WTC11 (cell line): ENCODE results near the gene CLCN6.

ENCODE experiments used
- GTF2I ChIP-seq: fragments of 250-450 bp; sonication (Bioruptor Pico); conservative IDR thresholded peaks from 2 replicates; pipeline ENCODE4 v1.4.0; 2021; ENCODE audit warnings: mild to moderate bottlenecking
- JUN ChIP-seq: sonication (generic); formaldehyde crosslinking; IDR thresholded peaks from 2 replicates; pipeline ENCODE4 v1.8.0; 2023; ENCODE audit warnings: mild to moderate bottlenecking, missing genetic modification reagents
- SMAD4 ChIP-seq: sonication (generic); formaldehyde crosslinking; IDR thresholded peaks from 2 replicates; pipeline ENCODE4 v1.8.0; 2022; ENCODE audit warnings: mild to moderate bottlenecking, missing genetic modification reagents
- ZNF423 ChIP-seq: fragments of 250-450 bp; sonication (Bioruptor Pico); IDR thresholded peaks from 2 replicates; pipeline ENCODE4 v2.1.2; 2022; ENCODE audit warnings: mild to moderate bottlenecking, moderate library complexity
- ZNF671 ChIP-seq: fragments of 250-450 bp; sonication (Bioruptor Pico); IDR thresholded peaks from 2 replicates; pipeline ENCODE4 v1.8.0; 2021; ENCODE audit warnings: mild to moderate bottlenecking
- TF ChIP-seq, protein P1 (sequence below): fragments of 200-600 bp; IDR thresholded peaks from 2 replicates; pipeline ENCODE4 v1.8.0; 2022; ENCODE audit warnings: antibody characterized with exemption
- TF ChIP-seq, protein P2 (sequence below): sonication (generic); formaldehyde crosslinking; IDR thresholded peaks from 2 replicates; pipeline ENCODE4 v1.8.0; 2022; ENCODE audit warnings: mild to moderate bottlenecking, missing genetic modification reagents
- TF ChIP-seq, protein P3 (sequence below): sonication (generic); formaldehyde crosslinking; IDR thresholded peaks from 2 replicates; pipeline ENCODE4 v1.8.0; 2022; ENCODE audit warnings: missing genetic modification reagents
- TF ChIP-seq, protein P4 (sequence below): sonication (generic); formaldehyde crosslinking; IDR thresholded peaks from 2 replicates; pipeline ENCODE4 v1.8.0; 2023; ENCODE audit warnings: missing genetic modification reagents

DNA sequence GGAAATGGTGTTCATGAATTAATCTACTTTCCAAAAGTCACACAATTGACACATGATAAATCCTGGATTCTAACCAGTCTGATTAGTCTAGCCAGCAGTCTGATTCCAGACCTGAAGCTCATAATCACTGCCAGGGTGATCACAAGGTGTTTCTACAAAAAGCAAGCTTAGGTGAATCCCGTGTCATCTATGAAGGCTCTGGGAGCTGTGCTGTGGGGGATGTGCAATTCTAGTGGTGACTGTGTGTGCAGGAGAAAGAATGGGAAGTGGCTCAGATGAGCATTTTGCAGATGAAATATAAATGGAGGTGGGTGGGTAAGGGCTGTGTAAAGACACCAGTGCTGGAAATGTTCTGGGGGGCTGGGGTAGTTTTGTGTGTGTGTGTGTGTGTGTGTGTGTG, 54.6 kb downstream of the CLCN6 start:
- TF ChIP-seq, protein P1, sequence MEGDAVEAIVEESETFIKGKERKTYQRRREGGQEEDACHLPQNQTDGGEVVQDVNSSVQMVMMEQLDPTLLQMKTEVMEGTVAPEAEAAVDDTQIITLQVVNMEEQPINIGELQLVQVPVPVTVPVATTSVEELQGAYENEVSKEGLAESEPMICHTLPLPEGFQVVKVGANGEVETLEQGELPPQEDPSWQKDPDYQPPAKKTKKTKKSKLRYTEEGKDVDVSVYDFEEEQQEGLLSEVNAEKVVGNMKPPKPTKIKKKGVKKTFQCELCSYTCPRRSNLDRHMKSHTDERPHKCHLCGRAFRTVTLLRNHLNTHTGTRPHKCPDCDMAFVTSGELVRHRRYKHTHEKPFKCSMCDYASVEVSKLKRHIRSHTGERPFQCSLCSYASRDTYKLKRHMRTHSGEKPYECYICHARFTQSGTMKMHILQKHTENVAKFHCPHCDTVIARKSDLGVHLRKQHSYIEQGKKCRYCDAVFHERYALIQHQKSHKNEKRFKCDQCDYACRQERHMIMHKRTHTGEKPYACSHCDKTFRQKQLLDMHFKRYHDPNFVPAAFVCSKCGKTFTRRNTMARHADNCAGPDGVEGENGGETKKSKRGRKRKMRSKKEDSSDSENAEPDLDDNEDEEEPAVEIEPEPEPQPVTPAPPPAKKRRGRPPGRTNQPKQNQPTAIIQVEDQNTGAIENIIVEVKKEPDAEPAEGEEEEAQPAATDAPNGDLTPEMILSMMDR, result no peak
- TF ChIP-seq SMAD4 (CRISPR knock-in tag) (no peak), ZNF423 (CRISPR knock-in tag) (no peak), GTF2I (CRISPR knock-in tag) (no peak), ZNF671 (CRISPR knock-in tag) (no peak), JUN (no peak)
- TF ChIP-seq, protein P2, sequence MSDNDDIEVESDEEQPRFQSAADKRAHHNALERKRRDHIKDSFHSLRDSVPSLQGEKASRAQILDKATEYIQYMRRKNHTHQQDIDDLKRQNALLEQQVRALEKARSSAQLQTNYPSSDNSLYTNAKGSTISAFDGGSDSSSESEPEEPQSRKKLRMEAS (CRISPR knock-in tag), result no peak
- TF ChIP-seq, protein P3, sequence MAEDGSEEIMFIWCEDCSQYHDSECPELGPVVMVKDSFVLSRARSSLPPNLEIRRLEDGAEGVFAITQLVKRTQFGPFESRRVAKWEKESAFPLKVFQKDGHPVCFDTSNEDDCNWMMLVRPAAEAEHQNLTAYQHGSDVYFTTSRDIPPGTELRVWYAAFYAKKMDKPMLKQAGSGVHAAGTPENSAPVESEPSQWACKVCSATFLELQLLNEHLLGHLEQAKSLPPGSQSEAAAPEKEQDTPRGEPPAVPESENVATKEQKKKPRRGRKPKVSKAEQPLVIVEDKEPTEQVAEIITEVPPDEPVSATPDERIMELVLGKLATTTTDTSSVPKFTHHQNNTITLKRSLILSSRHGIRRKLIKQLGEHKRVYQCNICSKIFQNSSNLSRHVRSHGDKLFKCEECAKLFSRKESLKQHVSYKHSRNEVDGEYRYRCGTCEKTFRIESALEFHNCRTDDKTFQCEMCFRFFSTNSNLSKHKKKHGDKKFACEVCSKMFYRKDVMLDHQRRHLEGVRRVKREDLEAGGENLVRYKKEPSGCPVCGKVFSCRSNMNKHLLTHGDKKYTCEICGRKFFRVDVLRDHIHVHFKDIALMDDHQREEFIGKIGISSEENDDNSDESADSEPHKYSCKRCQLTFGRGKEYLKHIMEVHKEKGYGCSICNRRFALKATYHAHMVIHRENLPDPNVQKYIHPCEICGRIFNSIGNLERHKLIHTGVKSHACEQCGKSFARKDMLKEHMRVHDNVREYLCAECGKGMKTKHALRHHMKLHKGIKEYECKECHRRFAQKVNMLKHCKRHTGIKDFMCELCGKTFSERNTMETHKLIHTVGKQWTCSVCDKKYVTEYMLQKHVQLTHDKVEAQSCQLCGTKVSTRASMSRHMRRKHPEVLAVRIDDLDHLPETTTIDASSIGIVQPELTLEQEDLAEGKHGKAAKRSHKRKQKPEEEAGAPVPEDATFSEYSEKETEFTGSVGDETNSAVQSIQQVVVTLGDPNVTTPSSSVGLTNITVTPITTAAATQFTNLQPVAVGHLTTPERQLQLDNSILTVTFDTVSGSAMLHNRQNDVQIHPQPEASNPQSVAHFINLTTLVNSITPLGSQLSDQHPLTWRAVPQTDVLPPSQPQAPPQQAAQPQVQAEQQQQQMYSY (CRISPR knock-in tag), result no peak
- TF ChIP-seq, protein P4, sequence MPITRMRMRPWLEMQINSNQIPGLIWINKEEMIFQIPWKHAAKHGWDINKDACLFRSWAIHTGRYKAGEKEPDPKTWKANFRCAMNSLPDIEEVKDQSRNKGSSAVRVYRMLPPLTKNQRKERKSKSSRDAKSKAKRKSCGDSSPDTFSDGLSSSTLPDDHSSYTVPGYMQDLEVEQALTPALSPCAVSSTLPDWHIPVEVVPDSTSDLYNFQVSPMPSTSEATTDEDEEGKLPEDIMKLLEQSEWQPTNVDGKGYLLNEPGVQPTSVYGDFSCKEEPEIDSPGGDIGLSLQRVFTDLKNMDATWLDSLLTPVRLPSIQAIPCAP (CRISPR knock-in tag), result no peak
